ENCODE measurements around the gene VMO1. TPM values are rescaled to one million over a fixed set of nuclear protein-coding genes. Genes with fewer than 3 reads are reported as not detected.
A peak's percentile ranks its signal among the peaks of the same experiment; 100 is the strongest.

Gene VMO1
- total and polyA plus RNA-seq, 9 of the 15 experiments (the other 6 are each of a cell fraction or from before 2014, with no cell fraction given), result 0.31 TPM; not detected in 8

- TF ChIP-seq RERE (CRISPR knock-in tag; IDR thresholded peaks at IDR 0.05; ENCODE audit: borderline replicate concordance), result no peak
- TF ChIP-seq TEAD1 (CRISPR knock-in tag; IDR thresholded peaks at IDR 0.05), result peak in 1 of 2 experiments; percentile 96; a peak in 2 of 4 replicates
- no peak for TF ChIP-seq TARDBP (IDR thresholded peaks at IDR 0.05)
- TF ChIP-seq RBM39 (optimal IDR thresholded peaks at IDR 0.05; ENCODE audit: low read depth, low read length), result no peak
- TF ChIP-seq ZNF511 (CRISPR knock-in tag; IDR thresholded peaks at IDR 0.05), result peak; percentile 62; the same call in 1 of the 2 replicates
- TF ChIP-seq MGA (IDR thresholded peaks at IDR 0.05), result peak; percentile 92
- TF ChIP-seq ELK3 (CRISPR knock-in tag; IDR thresholded peaks at IDR 0.05), result no peak
- TF ChIP-seq KDM5B (IDR thresholded peaks at IDR 0.05; ENCODE audit: insufficient replicate concordance, low read depth, low read length), result no peak
These were observed 3.5 kb downstream of the VMO1 start (continued) for GRCh38 chr17:4782652-4783051.
